Fibroblast of skin of left quadriceps (primary cell): Measurements from ENCODE around the gene SLX4IP.

Source experiments
- DNase-seq, 2 experiments: peaks; one replicate each; pipeline ENCODE4 v3.0.0-alpha.2; 2013; ENCODE audit warnings: low read depth in 2 of 2

SLX4IP gene

GRCh38 chr20:10662661-10663458, 227.8 kb downstream of the SLX4IP start:
- DNase-seq, result no peak

GRCh38 chr20:10663756-10664155, 228.7 kb downstream of the SLX4IP start:
- no peak for DNase-seq

GRCh38 chr20:10665027-10665561, 230.0 kb downstream of the SLX4IP start:
- no peak for DNase-seq

- DNase-seq, result no peak
These were observed 230.7 kb downstream of the SLX4IP start for GRCh38 chr20:10665791-10666190.

- no peak for DNase-seq
These were observed 231.3 kb downstream of the SLX4IP start for GRCh38 chr20:10666221-10667076.

GRCh38 chr20:10667077-10667401, 231.9 kb downstream of the SLX4IP start:
- DNase-seq, result no peak

GRCh38 chr20:10667560-10668167, 232.6 kb downstream of the SLX4IP start:
- no peak for DNase-seq

- DNase-seq, result no peak
These were observed 233.7 kb downstream of the SLX4IP start for GRCh38 chr20:10668677-10669368.

GRCh38 chr20:10669843-10670446, 234.8 kb downstream of the SLX4IP start:
- DNase-seq, result no peak

GRCh38 chr20:10670501-10671220, 235.6 kb downstream of the SLX4IP start:
- no peak for DNase-seq

GRCh38 chr20:10671221-10671918, 236.3 kb downstream of the SLX4IP start:
- peak; percentile 68 to 69 for DNase-seq

- DNase-seq, result no peak
These were observed 237.0 kb downstream of the SLX4IP start for GRCh38 chr20:10671919-10672623.

GRCh38 chr20:10672624-10673127, 237.6 kb downstream of the SLX4IP start:
- no peak for DNase-seq

GRCh38 chr20:10673176-10673841, 238.2 kb downstream of the SLX4IP start:
- DNase-seq, result no peak

GRCh38 chr20:10673842-10674683, 239.0 kb downstream of the SLX4IP start, which contains the start of gene JAG1:
JAG1 (minus strand) TSS chr20:10673999; CDS start chr20:10673530, 469 bp downstream.
- DNase-seq, result peak; percentile 91

GRCh38 chr20:10674684-10675449, 239.8 kb downstream of the SLX4IP start:
- DNase-seq, result peak; percentile 27 to 37

- no peak for DNase-seq
These were observed 240.3 kb downstream of the SLX4IP start for GRCh38 chr20:10675450-10675848.
